ENCODE measurements around the gene TOMM70. TPM values are rescaled to one million over a fixed set of nuclear protein-coding genes. Genes with fewer than 3 reads are reported as not detected.
"Not testable (repeated sequence)": the region's sequence is repeated elsewhere in the genome, so short reads cannot be mapped to it uniquely, and the experiment has no call there.

Gene TOMM70
- total RNA-seq, 2 donors from 2014 or later = 42.9 to 48.1 TPM

DNA sequence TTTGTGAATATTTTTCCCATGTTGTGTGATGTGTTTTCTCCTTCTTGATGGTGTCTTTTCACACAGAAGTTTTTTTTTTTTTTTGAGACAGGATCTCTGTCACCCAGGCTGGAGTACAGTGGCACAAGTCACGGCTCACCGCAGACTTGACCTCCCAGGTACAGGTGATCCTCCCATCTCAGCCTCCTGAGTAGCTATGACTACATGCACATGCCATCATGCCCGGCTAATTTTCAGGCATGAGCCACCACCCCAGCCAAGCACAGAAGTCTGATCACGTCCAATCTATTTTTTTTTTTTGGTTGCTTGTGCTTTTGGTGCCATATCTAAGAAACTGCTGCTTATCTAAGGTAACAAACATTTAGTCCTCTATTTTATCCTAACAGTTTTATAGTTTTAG lies 24.6 kb downstream of the TOMM70 start:
- Mint-ChIP-seq H3K9me3 (no peaks in the 10 kb centered on the region), H3K4me1 (ENCODE audit: low read depth) (no peaks in the 10 kb centered on the region), H3K36me3 (ENCODE audit: insufficient read depth in 2 of 2) (peaks cover 7 to 16% of the 10 kb centered on the region in 2 donors), H3K27me3 (ENCODE audit: low read depth) (no peaks in the 10 kb centered on the region), H3K27ac (peak overlapping the region; percentile 34), H3K4me3 (no peak overlapping the region)
- DNase-seq (no peak), ATAC-seq (replicated peaks in 1 of 2) (no peak)

DNA sequence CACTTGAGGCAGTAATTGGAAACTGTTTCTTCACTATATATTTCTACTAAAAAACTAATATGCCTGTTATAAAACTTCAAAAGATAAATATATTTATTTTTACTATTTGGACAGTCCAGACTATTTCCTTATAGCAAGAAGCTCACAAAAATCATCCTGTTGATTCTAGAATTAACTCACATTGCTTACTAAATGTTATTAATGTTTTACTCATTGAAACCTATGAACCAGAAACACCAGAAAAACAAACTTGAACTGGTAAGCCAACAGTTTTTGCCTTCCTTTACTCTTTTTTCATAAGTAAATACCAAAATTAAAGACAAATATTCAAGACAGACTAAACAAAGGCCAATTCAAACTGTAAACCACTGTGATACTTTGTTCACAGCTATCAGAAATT lies 26.4 kb downstream of the TOMM70 start:
- Mint-ChIP-seq H3K27me3 (ENCODE audit: low read depth) (no peaks in the 10 kb centered on the region), H3K4me1 (ENCODE audit: low read depth) (no peaks in the 10 kb centered on the region), H3K27ac (no peak overlapping the region), H3K36me3 (ENCODE audit: insufficient read depth in 2 of 2) (peaks cover 7 to 18% of the 10 kb centered on the region in 2 donors), H3K4me3 (no peak overlapping the region), H3K9me3 (no peaks in the 10 kb centered on the region)
- no peak for ATAC-seq (replicated peaks in 1 of 2)
- DNase-seq = no peak

DNA sequence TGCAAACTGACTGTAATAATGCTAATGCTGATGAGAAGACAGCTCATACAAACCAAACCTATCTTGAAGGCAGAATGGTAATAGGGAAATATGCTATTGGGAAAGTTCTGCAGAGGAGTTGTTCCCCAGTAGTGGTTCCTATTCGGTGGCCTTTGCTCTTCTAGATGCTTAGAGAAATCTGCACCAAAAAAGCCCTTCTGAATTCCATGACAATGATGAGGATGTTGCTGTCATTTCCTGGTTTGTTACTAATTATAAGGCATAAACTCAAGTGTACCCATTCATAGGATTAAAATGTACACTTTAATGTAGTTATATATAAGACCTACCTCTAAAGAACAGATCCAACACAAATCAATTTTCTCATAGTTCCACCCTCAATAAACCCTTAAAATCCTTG lies 30.1 kb downstream of the TOMM70 start:
- DNase-seq (no peak), ATAC-seq (replicated peaks in 1 of 2) (no peak)
- H3K27ac Mint-ChIP-seq = no peak overlapping the region
- no peak overlapping the region for H3K4me3 Mint-ChIP-seq
- H3K27me3 Mint-ChIP-seq (ENCODE audit: low read depth) = no peaks in the 10 kb centered on the region
- H3K9me3 Mint-ChIP-seq = no peaks in the 10 kb centered on the region
- H3K4me1 Mint-ChIP-seq (ENCODE audit: low read depth) = no peaks in the 10 kb centered on the region
- H3K36me3 Mint-ChIP-seq (ENCODE audit: insufficient read depth in 2 of 2) = peaks cover 5 to 12% of the 10 kb centered on the region in 2 donors

DNA sequence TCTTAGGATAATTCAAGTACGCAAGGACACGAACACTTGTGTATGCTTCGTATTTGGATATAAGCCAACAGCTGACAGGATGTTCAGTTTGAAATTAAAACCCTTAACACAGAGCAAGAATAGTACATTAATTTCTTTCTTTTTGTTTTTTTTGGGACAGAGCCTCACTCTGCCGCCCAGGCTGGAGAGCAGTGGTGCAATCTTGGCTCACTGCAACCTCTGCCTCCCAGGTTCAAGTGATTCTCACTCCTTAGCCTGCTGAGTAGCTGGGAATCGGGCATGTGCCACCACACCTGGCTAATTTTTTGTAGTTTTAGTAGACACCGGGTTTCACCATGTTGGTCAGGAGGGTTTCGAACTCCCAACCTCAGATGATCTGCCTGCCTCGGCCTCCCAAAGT lies 32.4 kb downstream of the TOMM70 start:
- H3K36me3 Mint-ChIP-seq (ENCODE audit: insufficient read depth in 2 of 2) = peaks cover 9 to 25% of the 10 kb centered on the region in 2 donors
- no peaks in the 10 kb centered on the region for H3K4me1 Mint-ChIP-seq (ENCODE audit: low read depth)
- H3K27ac Mint-ChIP-seq = no peak overlapping the region
- no peaks in the 10 kb centered on the region for H3K27me3 Mint-ChIP-seq (ENCODE audit: low read depth)
- no peak for ATAC-seq (replicated peaks in 1 of 2)
- H3K4me3 Mint-ChIP-seq = no peak overlapping the region
- H3K9me3 Mint-ChIP-seq = no peaks in the 10 kb centered on the region
- DNase-seq = no peak

DNA sequence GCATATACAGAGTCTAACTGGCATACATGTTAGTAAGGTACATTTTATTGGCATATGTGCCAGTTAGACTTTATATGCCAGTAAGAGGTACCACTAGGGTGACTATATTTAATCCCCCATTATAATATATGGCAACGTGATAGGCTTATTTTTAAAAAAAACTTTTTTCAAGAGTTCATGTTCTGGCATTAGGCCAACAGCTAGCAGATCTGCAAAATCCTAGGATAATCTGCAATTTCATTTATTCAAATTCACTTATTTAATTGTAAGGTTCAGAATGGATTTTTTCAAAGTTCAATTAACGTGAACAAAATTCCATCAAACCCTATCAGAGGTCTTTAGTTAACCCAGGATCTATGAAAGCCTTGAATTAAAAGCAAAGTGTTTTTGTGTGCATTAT lies 34.5 kb downstream of the TOMM70 start:
- Mint-ChIP-seq H3K27me3 (ENCODE audit: low read depth) (no peaks in the 10 kb centered on the region), H3K4me1 (ENCODE audit: low read depth) (no peaks in the 10 kb centered on the region), H3K9me3 (peaks cover 2 to 3% of the 10 kb centered on the region in 2 donors), H3K36me3 (ENCODE audit: insufficient read depth in 2 of 2) (peaks cover 13 to 33% of the 10 kb centered on the region in 2 donors), H3K4me3 (no peak overlapping the region), H3K27ac (no peak overlapping the region)
- DNase-seq (no peak), ATAC-seq (replicated peaks in 1 of 2) (no peak)

DNA sequence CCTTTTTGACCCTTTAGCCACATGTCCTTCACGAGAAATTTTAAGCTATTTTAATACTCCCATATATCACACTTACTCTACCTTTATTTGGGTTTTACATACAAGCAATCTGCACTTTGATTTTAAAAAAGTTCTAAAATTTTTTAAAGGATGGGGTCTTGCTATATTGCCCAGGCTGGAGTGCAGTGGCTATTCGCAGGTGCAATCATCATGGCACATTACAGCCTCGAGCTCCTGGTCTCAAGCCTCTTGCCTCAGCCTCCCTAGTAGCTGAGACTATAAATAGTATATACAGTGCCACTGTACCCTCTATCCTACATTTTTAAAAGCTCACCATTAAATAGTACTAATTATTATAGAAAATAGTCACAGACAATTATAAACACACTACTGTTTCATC lies 36.5 kb downstream of the TOMM70 start:
- peaks cover 2 to 3% of the 10 kb centered on the region in 2 donors for H3K9me3 Mint-ChIP-seq
- no peak for ATAC-seq (replicated peaks in 1 of 2)
- no peak overlapping the region for H3K4me3 Mint-ChIP-seq
- no peaks in the 10 kb centered on the region for H3K4me1 Mint-ChIP-seq (ENCODE audit: low read depth)
- H3K36me3 Mint-ChIP-seq (ENCODE audit: insufficient read depth in 2 of 2) = peaks cover 13 to 31% of the 10 kb centered on the region in 2 donors
- no peaks in the 10 kb centered on the region for H3K27me3 Mint-ChIP-seq (ENCODE audit: low read depth)
- DNase-seq = no peak
- H3K27ac Mint-ChIP-seq = no peak overlapping the region

DNA sequence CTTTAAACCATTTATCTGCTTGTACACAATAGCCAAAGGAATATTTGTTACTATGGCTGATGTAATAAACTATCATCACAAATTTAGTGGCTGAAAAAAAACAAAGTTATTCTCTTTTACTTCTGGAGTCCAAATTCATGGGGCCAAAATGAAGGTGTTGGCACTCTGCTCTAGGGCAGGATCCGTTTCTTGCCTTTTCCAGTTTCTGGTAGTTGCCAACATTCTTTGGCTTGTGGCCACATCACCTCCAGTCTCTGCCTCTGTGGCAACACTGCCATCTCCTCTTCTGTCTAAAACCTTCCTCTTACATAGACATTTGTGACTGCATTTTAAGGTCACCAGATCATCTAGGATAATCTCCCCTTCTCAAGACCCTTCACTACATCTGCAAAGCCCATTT lies 39.0 kb downstream of the TOMM70 start:
- H3K4me3 Mint-ChIP-seq = no peak overlapping the region
- peaks cover 11 to 28% of the 10 kb centered on the region in 2 donors for H3K36me3 Mint-ChIP-seq (ENCODE audit: insufficient read depth in 2 of 2)
- ATAC-seq (replicated peaks in 1 of 2) (no peak), DNase-seq (no peak)
- H3K27me3 Mint-ChIP-seq (ENCODE audit: low read depth) = no peaks in the 10 kb centered on the region
- peaks cover 2 to 3% of the 10 kb centered on the region in 2 donors for H3K9me3 Mint-ChIP-seq
- peak overlapping the region; percentile 25 for H3K27ac Mint-ChIP-seq
- no peaks in the 10 kb centered on the region for H3K4me1 Mint-ChIP-seq (ENCODE audit: low read depth)

DNA sequence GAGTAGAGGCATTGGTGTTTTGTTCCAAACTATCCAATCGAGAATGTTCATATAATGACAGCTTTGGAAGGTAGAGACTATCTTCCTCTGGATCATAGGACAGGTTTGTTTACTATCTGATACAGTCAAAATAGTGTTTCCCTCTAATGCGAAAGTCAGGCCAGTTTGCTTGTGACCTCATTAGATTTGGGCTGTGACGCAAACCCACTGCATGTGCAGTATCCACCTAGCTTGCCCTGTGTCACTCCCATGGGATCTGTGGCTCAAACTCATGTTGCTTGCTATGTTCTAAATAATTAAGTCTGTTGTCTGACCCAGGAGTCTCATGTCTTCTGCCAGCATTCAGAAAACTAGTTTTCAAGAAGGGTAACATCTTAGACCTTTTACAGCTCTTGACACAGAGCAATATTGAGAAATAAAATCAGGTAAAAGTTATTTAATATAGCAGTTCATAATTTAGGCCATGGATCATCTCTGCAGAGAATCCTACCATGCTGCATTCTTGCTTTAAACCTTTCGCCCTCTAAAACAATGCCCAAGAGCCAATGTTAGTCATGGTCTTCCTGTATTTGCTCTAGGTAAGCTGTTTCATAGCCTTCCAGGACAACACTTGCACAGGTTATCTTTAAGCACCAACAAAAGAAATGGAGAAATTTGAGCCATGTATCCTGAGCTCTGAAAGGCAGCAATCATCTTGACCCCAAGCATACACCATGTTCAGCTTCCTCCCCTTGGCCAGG lies 40.0 kb downstream of the TOMM70 start:
- Mint-ChIP-seq H3K9me3 (peaks cover 2 to 3% of the 10 kb centered on the region in 2 donors), H3K4me1 (ENCODE audit: low read depth) (no peaks in the 10 kb centered on the region), H3K27me3 (ENCODE audit: low read depth) (no peaks in the 10 kb centered on the region), H3K4me3 (no peak overlapping the region), H3K27ac (no peak overlapping the region), H3K36me3 (ENCODE audit: insufficient read depth in 2 of 2) (peaks cover 9 to 26% of the 10 kb centered on the region in 2 donors)
- ATAC-seq (replicated peaks in 1 of 2) = no peak
- DNase-seq = no peak

DNA sequence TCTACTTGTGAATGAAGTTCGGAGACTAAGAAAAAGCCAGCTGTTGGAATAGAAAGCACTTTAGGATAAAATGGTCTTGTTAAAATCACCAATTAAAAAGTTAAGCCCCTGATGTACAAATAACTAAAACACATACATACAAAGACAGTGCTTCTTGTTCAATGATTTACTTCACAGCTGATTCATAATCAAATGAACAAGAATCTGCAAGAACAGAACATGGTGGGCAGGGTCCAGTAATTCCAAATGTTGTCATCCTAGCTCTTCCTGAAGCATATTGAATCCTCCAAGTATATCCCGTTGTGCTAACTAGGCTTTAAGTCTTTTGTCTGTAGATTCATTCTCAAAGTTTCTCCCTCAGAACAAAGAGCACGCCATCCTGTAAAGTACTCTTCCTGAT lies 41.9 kb downstream of the TOMM70 start:
- peaks cover 6 to 15% of the 10 kb centered on the region in 2 donors for H3K36me3 Mint-ChIP-seq (ENCODE audit: insufficient read depth in 2 of 2)
- H3K27me3 Mint-ChIP-seq (ENCODE audit: low read depth) = no peaks in the 10 kb centered on the region
- no peak for ATAC-seq (replicated peaks in 1 of 2)
- H3K4me3 Mint-ChIP-seq = no peak overlapping the region
- DNase-seq = no peak
- H3K4me1 Mint-ChIP-seq (ENCODE audit: low read depth) = no peaks in the 10 kb centered on the region
- H3K9me3 Mint-ChIP-seq = peaks cover 2 to 3% of the 10 kb centered on the region in 2 donors
- peak overlapping the region; percentile 23 for H3K27ac Mint-ChIP-seq

DNA sequence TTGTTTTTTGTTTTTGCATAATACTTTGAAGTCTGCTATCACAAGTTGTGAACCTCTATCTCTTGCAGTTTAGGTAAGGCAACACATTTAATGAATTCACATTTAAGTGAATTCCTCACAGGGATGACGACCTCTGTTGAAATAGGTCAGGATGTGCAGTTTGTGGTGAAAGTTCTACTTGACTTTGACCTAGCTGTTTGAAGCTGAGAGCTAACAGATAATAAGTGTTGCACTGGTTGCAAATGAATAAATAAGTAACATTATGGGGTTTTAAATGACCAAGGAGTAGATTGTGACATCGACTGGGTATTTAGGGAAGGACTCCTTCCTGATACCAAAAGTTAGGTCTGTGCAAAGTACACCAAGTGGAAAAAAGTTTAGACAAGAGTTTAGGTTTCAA lies 42.5 kb downstream of the TOMM70 start:
- Mint-ChIP-seq H3K9me3 (peaks cover 2 to 3% of the 10 kb centered on the region in 2 donors), H3K4me3 (no peak overlapping the region), H3K27me3 (ENCODE audit: low read depth) (no peaks in the 10 kb centered on the region), H3K27ac (no peak overlapping the region), H3K36me3 (ENCODE audit: insufficient read depth in 2 of 2) (peaks cover 4 to 12% of the 10 kb centered on the region in 2 donors), H3K4me1 (ENCODE audit: low read depth) (no peaks in the 10 kb centered on the region)
- ATAC-seq (replicated peaks in 1 of 2) = no peak
- DNase-seq = no peak

DNA sequence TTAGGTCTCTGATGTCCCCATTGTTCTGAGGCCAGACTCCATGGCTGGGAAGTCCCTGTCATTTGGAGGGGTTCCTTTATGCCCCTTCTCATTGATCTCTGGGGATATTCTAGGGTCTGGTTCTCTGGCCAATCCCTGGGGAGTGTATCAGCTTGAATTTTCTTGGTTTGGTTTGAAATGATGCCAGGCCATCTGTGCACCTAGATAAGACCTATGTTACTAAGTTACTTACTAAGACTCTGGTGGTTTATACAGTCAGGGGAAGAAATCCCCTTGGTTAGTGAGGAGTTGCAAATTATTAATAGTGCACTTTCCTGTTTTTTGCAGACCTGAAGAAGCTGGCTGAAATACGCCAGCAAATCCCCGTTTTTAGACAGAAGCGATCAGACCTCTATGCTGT lies 46.0 kb downstream of the TOMM70 start:
- Mint-ChIP-seq H3K36me3 (ENCODE audit: insufficient read depth in 2 of 2) (peaks cover 8 to 18% of the 10 kb centered on the region in 2 donors), H3K4me1 (ENCODE audit: low read depth) (no peaks in the 10 kb centered on the region), H3K4me3 (no peak overlapping the region), H3K9me3 (peaks cover 1 to 2% of the 10 kb centered on the region in 2 donors), H3K27ac (no peak overlapping the region), H3K27me3 (ENCODE audit: low read depth) (no peaks in the 10 kb centered on the region)
- ATAC-seq (replicated peaks in 1 of 2) (no peak), DNase-seq (no peak)

DNA sequence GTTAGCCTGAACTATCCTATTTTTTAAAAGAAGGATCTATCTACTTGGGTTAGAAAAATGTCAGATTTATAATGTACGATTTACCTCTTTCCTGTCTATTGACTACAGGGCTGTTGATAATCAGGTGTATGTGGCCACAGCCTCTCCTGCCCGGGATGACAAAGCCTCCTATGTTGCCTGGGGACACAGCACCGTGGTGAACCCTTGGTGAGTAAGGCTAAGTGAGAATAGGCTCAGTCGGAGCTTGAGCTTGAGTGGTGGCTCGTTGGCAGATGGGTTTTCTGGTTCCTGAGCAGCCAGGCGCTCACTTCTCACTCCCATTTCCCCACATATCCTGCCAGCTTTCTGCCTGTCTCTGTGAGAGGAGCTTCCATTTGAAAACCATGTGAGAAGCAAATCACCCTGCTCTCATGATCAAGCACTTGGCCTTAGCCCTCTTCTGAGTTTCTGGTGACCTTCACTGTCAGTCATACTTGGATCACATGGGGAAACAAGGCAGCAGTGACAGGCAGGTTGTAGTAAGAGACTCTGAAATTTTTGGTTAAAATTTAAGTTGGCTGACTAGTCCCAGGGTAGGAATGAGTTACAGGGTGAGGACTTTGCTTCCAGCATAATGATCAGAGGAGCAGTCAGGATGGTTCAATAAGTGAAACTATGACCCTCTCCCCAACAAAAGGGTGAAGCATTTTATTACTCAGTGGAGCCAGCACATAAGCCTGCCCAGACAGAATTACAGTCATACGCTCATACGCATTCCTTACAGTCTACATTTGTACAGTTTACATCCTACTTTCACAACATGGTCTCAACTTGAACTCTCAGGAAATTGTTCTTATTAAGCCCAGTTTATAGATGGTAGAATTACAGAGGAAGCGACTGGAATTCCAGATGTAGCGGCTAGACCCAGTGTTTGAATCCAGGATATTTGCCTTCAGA lies 48.3 kb downstream of the TOMM70 start:
- Mint-ChIP-seq H3K27me3 (ENCODE audit: low read depth) (no peaks in the 10 kb centered on the region), H3K36me3 (ENCODE audit: insufficient read depth in 2 of 2) (peaks cover 8 to 32% of the 10 kb centered on the region in 2 donors), H3K4me3 (no peak overlapping the region), H3K4me1 (ENCODE audit: low read depth) (no peaks in the 10 kb centered on the region), H3K27ac (no peak overlapping the region), H3K9me3 (peaks cover 1 to 2% of the 10 kb centered on the region in 2 donors)
- ATAC-seq (replicated peaks in 1 of 2) (peak in 1 of 2 donors; percentile 35), DNase-seq (no peak)

DNA sequence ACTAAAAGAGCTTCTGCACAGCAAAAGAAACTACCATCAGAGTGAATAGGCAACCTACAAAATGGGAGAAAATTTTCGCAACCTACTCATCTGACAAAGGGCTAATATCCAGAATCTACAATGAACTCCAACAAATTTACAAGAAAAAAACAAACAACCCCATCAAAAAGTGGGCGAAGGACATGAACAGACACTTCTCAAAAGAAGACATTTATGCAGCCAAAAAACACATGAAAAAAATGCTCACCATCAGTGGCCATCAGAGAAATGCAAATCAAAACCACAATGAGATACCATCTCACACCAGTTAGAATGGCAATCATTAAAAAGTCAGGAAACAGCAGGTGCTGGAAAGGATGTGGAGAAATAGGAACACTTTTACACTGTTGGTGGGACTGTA lies 49.1 kb downstream of the TOMM70 start:
- not testable (repeated sequence) for DNase-seq; H3K27me3 Mint-ChIP-seq (ENCODE audit: low read depth); H3K4me1 Mint-ChIP-seq (ENCODE audit: low read depth); H3K4me3 Mint-ChIP-seq; H3K27ac Mint-ChIP-seq; H3K9me3 Mint-ChIP-seq; ATAC-seq (replicated peaks in 1 of 2)
- H3K36me3 Mint-ChIP-seq (ENCODE audit: insufficient read depth in 2 of 2) = peaks cover 8 to 33% of the 10 kb centered on the region in 2 donors

All from activated T-cell treated with anti-CD3 and anti-CD28 coated beads, Interleukin-2, amount 50 U/mL, for 72 hours (primary cell).